Neuronal stem cell (in vitro differentiated cells): ENCODE measurements around the gene REM1.
A peak's percentile ranks its signal among the peaks of the same experiment; 100 is the strongest.

ENCODE experiments used
- DNase-seq: peaks from one replicate; pipeline ENCODE4 v3.0.0-alpha.2; 2013; ENCODE audit warnings: low spot score
- H2AFZ ChIP-seq: one replicate; pipeline ENCODE4 v1.6.1; 2013; ENCODE audit warnings: mild to moderate bottlenecking, low read length, inconsistent platforms
- H2AK5ac ChIP-seq: 2 replicates; pipeline ENCODE4 v1.6.1; 2013; ENCODE audit warnings: low read depth, mild to moderate bottlenecking, inconsistent platforms, low read length, moderate library complexity, mixed read lengths
- H2BK120ac ChIP-seq: 2 replicates; pipeline ENCODE4 v1.6.1; 2013; ENCODE audit warnings: low read depth, mild to moderate bottlenecking, inconsistent platforms, low read length, moderate library complexity, mixed read lengths
- H2BK12ac ChIP-seq: one replicate; pipeline ENCODE4 v1.6.1; 2013; ENCODE audit warnings: low read length, inconsistent platforms
- H2BK15ac ChIP-seq: 2 replicates; pipeline ENCODE4 v1.6.1; 2013; ENCODE audit warnings: mild to moderate bottlenecking, low read length, inconsistent platforms, mixed read lengths
- H2BK5ac ChIP-seq: one replicate; pipeline ENCODE4 v1.6.1; 2013; ENCODE audit warnings: inconsistent platforms, mild to moderate bottlenecking, low read length, moderate library complexity
- H3K14ac ChIP-seq: one replicate; pipeline ENCODE4 v1.6.1; 2013; ENCODE audit warnings: low read length, inconsistent platforms
- H3K18ac ChIP-seq: 2 replicates; pipeline ENCODE4 v1.6.1; 2013; ENCODE audit warnings: low read length, inconsistent platforms
- H3K23ac ChIP-seq: 2 replicates; pipeline ENCODE4 v1.6.1; 2013; ENCODE audit warnings: low read depth, mild to moderate bottlenecking, mixed read lengths, low read length, inconsistent platforms; ENCODE audit not compliant: poor library complexity
- H3K27ac ChIP-seq: replicated peaks from 3 replicates; pipeline ENCODE4 v1.5.1; 2013; ENCODE audit warnings: low read length, inconsistent platforms
- H3K27me3 ChIP-seq, 3 experiments: 2 replicates each; pipeline ENCODE4 v1.6.1; 2013; ENCODE audit warnings: low read length in 3 of 3, mild to moderate bottlenecking in 2 of 3, inconsistent platforms in 1 of 3, low read depth in 1 of 3, mixed read lengths in 1 of 3, moderate library complexity in 1 of 3; ENCODE audit not compliant: control insufficient read depth in 3 of 3, insufficient read depth in 3 of 3
- H3K36me3 ChIP-seq, 2 donors: replicated peaks in 1 of 2; 2 replicates each; pipeline ENCODE4 v1.6.1; 2013; ENCODE audit warnings: low read length in 2 of 2; ENCODE audit not compliant: control insufficient read depth in 2 of 2, insufficient read depth in 2 of 2
- H3K4ac ChIP-seq: 2 replicates; pipeline ENCODE4 v1.6.1; 2013; ENCODE audit warnings: inconsistent platforms, mild to moderate bottlenecking, low read length, moderate library complexity
- H3K4me1 ChIP-seq, 2 donors: 1 replicate in 1 of 2; 2 replicates in 1 of 2; pipeline ENCODE4 v1.6.1; 2013; ENCODE audit warnings: low read length in 2 of 2, low read depth in 1 of 2; ENCODE audit not compliant: control insufficient read depth in 2 of 2, insufficient read depth in 1 of 2
- H3K4me2 ChIP-seq: one replicate; pipeline ENCODE4 v1.6.1; 2013; ENCODE audit warnings: mild to moderate bottlenecking, low read length, inconsistent platforms; ENCODE audit not compliant: insufficient read depth, poor library complexity, severe bottlenecking
- H3K4me3 ChIP-seq, 2 donors: 2 replicates each; pipeline ENCODE4 v1.5.1; 2013; ENCODE audit warnings: low read length in 2 of 2, mild to moderate bottlenecking in 2 of 2, inconsistent platforms in 1 of 2, moderate library complexity in 1 of 2
- H3K79me1 ChIP-seq: one replicate; pipeline ENCODE4 v1.6.1; 2013; ENCODE audit warnings: low read depth, mild to moderate bottlenecking, inconsistent platforms, low read length, moderate library complexity
- H3K9ac ChIP-seq: one replicate; pipeline ENCODE4 v1.6.1; 2013; ENCODE audit warnings: mild to moderate bottlenecking, low read depth, low read length, inconsistent platforms; ENCODE audit not compliant: poor library complexity
- H3K9me3 ChIP-seq, 2 donors: replicated peaks in 1 of 2; 2 replicates each; pipeline versions ENCODE3 to v1.6.1; 2013; ENCODE audit warnings: low read length in 2 of 2, mild to moderate bottlenecking in 2 of 2, inconsistent platforms in 1 of 2, low read depth in 1 of 2, mixed read lengths in 1 of 2, moderate library complexity in 1 of 2; ENCODE audit not compliant: control insufficient read depth in 2 of 2, insufficient read depth in 1 of 2
- H4K8ac ChIP-seq: one replicate; pipeline ENCODE4 v1.6.1; 2013; ENCODE audit warnings: low read depth, mild to moderate bottlenecking, inconsistent platforms, low read length, moderate library complexity
- H4K91ac ChIP-seq: one replicate; pipeline ENCODE4 v1.6.1; 2013; ENCODE audit warnings: low read length, low read depth, mild to moderate bottlenecking, inconsistent platforms; ENCODE audit not compliant: poor library complexity
- WGBS, 2 donors: extraction: QIAGEN DNeasy Blood & Tissue Kit; methylation state at CpG; one replicate each; pipeline ENCODE4 v1.1.7; 2013; ENCODE audit warnings: missing lambda C conversion rate in 2 of 2, mixed read lengths in 1 of 2; ENCODE audit not compliant: insufficient read length in 2 of 2, insufficient replicate concordance in 1 of 2; ENCODE audit errors: extremely low coverage in 2 of 2; 5-methylcytosine and 5-hydroxymethylcytosine counted together

REM1 gene

DNA sequence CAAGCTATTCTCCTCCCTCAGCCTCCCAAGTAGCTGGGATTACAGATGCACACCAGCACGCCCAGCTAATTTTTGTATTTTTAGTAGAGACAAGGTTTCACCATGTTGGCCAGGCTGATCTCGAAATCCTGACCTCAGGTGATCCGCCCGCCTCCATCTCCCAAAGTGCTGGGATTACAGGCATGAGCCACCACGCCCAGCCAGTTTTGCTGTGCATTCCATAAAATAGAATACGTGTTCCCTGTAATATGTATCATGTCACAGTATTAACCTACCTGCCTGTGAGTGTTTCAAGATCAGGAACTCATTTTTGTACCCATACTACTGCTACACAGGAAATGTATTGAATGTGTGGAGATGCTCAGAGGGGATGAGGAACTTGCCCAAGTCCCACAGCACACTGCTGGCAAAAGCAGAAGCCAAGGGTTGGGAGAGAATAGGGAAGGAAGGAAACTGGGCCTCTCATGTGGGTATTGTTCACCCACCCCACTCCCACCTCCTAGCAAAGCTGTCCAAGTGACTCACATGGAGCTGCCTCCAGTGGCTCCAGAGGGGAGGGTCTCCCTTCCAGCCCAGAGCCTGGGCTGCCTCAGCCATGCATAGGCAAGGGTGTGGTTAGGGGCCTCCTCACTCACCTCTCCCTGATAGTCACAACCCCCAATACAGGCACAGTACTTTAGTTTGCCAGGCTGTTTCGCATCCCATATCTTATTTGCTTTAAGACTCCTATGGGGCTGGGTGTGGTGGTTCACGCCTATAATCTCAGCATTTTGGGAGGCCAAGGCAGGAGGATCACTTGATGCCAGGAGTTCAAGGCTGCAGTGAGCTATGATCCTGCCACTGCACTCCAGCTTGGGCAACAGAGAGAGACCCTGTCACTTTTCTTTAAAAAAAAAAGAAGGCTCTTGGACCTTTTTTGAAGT, 48.5 kb downstream of the REM1 start:
- Histone ChIP-seq H3K36me3 (peaks cover 8 to 64% of the 10 kb centered on the region in 2 donors), H3K79me1 (peaks cover 4% of the 10 kb centered on the region), H2AFZ (no peak overlapping the region), H3K14ac (no peak overlapping the region), H3K9ac (no peak overlapping the region), H3K18ac (no peak overlapping the region), H4K91ac (no peak overlapping the region), H2AK5ac (no peak overlapping the region), H3K4ac (no peak overlapping the region), H3K27me3 (no peaks in the 10 kb centered on the region), H2BK15ac (no peak overlapping the region), H2BK120ac (no peak overlapping the region), H3K4me2 (no peak overlapping the region), H3K4me3 (peak overlapping the region in 1 of 2 donors; percentile 0), H3K4me1 (no peaks in the 10 kb centered on the region), H2BK5ac (no peak overlapping the region), H2BK12ac (no peak overlapping the region), H4K8ac (no peak overlapping the region), H3K9me3 (no peaks in the 10 kb centered on the region), H3K27ac (no peak overlapping the region), H3K23ac (no peak overlapping the region)
- WGBS, 2 donors, result no CpG with 5 or more reads among the region's 8 CpGs
- no peak for DNase-seq

- Histone ChIP-seq H4K8ac (no peak overlapping the region), H3K9me3 (no peaks in the 10 kb centered on the region), H2AK5ac (no peak overlapping the region), H3K18ac (no peak overlapping the region), H3K9ac (no peak overlapping the region), H3K4ac (no peak overlapping the region), H3K36me3 (peaks cover 16 to 73% of the 10 kb centered on the region in 2 donors), H3K4me1 (no peaks in the 10 kb centered on the region), H2BK15ac (no peak overlapping the region), H3K14ac (no peak overlapping the region), H2AFZ (no peak overlapping the region), H3K23ac (no peak overlapping the region), H3K27me3 (no peaks in the 10 kb centered on the region), H4K91ac (no peak overlapping the region), H2BK120ac (no peak overlapping the region), H2BK12ac (no peak overlapping the region), H3K4me3 (no peak overlapping the region), H2BK5ac (no peak overlapping the region), H3K79me1 (peaks cover 4% of the 10 kb centered on the region), H3K27ac (no peak overlapping the region), H3K4me2 (no peak overlapping the region)
- no CpG with 5 or more reads among the region's 6 CpGs for WGBS, 2 donors
- DNase-seq, result no peak
Observed at GRCh38 chr20:31527266-31527665, 52.2 kb downstream of the REM1 start.
